ENCODE measurements around the gene HMOX1. TPM values are rescaled to one million over a fixed set of nuclear protein-coding genes. Genes with fewer than 3 reads are reported as not detected.

Gene HMOX1
- total and polyA plus RNA-seq, 10 donors, result 178 to 930 (median 751) TPM

DNA sequence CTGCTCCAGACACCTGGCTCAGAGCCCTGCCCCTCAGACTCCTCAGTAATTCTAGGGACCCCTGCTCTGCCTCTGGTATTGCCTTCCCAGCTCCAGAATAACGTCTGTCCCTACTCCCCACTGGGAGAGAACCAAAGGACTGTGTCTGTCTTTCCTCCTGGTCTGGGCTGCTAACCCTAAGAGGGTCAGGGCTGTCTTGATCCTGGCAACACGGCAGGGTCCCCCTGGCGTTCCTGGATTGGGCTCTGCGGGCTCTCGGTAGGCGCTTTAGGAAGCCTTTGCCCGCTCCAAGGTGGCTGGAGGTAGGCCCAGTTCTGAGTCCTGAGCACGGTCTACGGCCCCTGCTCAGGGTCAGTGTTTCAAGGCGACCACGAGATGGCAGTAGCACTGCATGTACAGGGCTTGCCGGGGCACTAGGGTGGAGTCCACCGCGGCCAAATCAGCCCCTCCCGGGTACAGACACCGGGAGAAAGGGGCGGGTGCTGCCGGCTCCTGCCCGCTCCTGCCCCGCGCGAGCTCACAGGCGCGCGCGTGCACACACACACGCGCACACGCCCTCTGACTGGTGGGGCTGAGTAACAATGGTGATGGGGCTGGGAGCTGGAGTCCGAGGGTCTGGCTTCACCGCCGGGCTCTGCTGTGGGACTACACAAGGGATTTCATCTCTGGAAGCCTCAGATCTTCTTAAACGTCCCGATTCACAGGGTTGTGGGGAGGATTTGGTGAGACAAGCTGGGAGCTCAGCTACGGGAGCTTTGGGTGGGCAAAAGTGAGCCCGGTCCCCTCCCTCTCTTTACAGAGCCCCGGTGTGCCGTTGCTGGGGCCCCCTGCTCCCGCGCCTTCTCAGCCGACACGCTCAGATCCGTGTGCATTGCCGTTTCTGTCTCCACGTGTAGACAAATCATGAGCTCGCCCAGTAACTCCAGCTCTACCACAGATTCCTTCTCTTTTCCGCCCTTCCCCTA, 30.1 kb upstream of the HMOX1 start:
- WGBS, 5 donors, result 2 to 7% (median 3%) methylated on average over 22 to 47 of the region's 47 CpGs
- Histone ChIP-seq H3K27me3 (replicated peaks in 1 of 7) (no peaks in the 10 kb centered on the region), H3K9me3 (no peaks in the 10 kb centered on the region), H3K4me3 (peak overlapping the region; percentile 12 to 70 (median 46)), H3K27ac (peak overlapping the region; percentile 33 to 95 (median 84)), H3K36me3 (peaks cover 0 to 31% (median 15%) of the 10 kb centered on the region in 6 donors), H3K4me1 (peaks cover 14 to 60% (median 44%) of the 10 kb centered on the region in 6 donors)
- peak; percentile 97 for DNase-seq
- intact Hi-C loops (cut with DNase I; ENCODE audit: low total_unique reads), result loop anchor here (5.0 to 10.0 kb wide), 2 partner anchors 54 to 231 kb away; partner anchors contain the start of gene MCM5
- TF ChIP-seq POLR2A (IDR thresholded peaks at IDR 0.05), result peak in 1 of 3 donors; percentile 31
- peak; percentile 90 to 99 (median 96) for TF ChIP-seq CTCF (IDR thresholded peaks at IDR 0.05 in 8 of 11, conservative IDR thresholded peaks at IDR 0.05 in 3 of 11)
- peak; percentile 89 to 90 (median 90) for TF ChIP-seq POLR2AphosphoS5 (IDR thresholded peaks at IDR 0.05)

DNA sequence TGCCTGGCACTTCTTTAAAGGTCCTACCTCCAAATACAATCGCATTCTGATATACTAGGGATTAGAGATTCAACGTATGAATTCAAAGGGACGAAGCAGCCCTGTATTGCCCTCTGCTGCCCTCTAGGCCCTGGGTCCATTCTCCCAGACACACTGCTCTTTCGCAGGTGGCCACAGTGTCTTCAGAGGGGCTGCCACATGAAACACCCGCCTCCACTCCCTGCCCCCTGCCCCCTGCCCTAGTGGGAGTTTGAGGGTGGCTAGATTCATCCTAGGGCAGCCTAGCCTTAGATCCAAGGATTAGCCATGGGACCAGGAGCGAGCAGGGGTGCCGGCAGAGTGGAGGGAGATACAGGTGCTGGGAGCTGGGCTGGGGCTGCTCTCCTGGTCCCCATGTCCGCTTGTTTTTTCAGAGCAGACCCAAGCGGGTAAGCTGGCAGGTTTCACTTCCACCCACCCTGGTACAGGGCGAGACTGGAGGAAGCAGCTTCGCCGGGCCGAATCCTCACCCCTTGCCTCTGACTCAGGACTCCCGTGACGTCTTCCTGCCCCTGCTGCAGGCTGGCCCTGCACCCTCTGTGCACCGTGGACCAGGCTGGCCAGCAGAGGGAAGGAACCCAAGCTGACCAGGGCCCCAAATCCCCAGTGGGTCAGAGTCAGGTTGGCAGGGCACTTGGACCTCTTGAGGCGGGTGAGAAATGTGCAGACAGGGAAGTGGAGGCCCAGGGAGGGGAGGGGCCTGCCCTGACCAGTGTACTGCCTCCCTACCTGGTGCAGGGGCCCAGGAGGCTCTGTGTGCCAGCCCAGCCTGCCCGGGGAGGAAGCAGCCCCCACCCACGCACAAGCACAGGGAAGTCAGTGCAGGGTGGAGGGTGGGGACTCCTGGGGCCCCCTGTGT, 28.4 kb upstream of the HMOX1 start:
- peaks cover 0 to 15% (median 6%) of the 10 kb centered on the region in 6 donors for H3K36me3 ChIP-seq
- WGBS, 5 donors, result 28 to 38% (median 33%) methylated on average over 7 to 19 of the region's 19 CpGs
- no peak for TF ChIP-seq POLR2A (IDR thresholded peaks at IDR 0.05)
- TF ChIP-seq CTCF (IDR thresholded peaks at IDR 0.05 in 8 of 11, conservative IDR thresholded peaks at IDR 0.05 in 3 of 11), result peak in 6 of 11 experiments; percentile 10 to 55 (median 42)
- TF ChIP-seq POLR2AphosphoS5 (IDR thresholded peaks at IDR 0.05), result peak; percentile 85 to 92 (median 89)
- H3K9me3 ChIP-seq, result no peaks in the 10 kb centered on the region
- intact Hi-C loops (cut with DNase I; ENCODE audit: low total_unique reads), result loop anchor here (5.0 to 10.0 kb wide), 2 partner anchors 52 to 230 kb away; partner anchors contain the start of gene MCM5
- peak overlapping the region; percentile 64 to 95 (median 84) for H3K27ac ChIP-seq
- DNase-seq, result peak; percentile 94
- H3K4me1 ChIP-seq, result peaks cover 14 to 77% (median 52%) of the 10 kb centered on the region in 6 donors
- H3K27me3 ChIP-seq (replicated peaks in 1 of 7), result no peaks in the 10 kb centered on the region
- H3K4me3 ChIP-seq, result peak overlapping the region in 4 of 8 donors; percentile 2 to 70 (median 10)

GRCh38 chr22:35353318-35353717, 27.6 kb upstream of the HMOX1 start:
- Histone ChIP-seq H3K4me3 (peak overlapping the region in 1 of 8 donors; percentile 70), H3K27me3 (replicated peaks in 1 of 7) (no peaks in the 10 kb centered on the region), H3K27ac (peak overlapping the region in 7 of 8 donors; percentile 67 to 95 (median 87)), H3K36me3 (peaks cover 0 to 6% (median 0%) of the 10 kb centered on the region in 6 donors), H3K9me3 (no peaks in the 10 kb centered on the region), H3K4me1 (peaks cover 14 to 77% (median 52%) of the 10 kb centered on the region in 6 donors)
- DNase-seq, result no peak
- intact Hi-C loops (cut with DNase I; ENCODE audit: low total_unique reads), result loop anchor here (5.0 to 10.0 kb wide), 2 partner anchors 51 to 229 kb away; partner anchors contain the start of gene MCM5
- 57 to 63% (median 59%) methylated on average over 11 to 12 of the region's 12 CpGs for WGBS, 5 donors
- TF ChIP-seq CTCF (IDR thresholded peaks at IDR 0.05 in 8 of 11, conservative IDR thresholded peaks at IDR 0.05 in 3 of 11) (no peak), POLR2A (IDR thresholded peaks at IDR 0.05) (no peak), POLR2AphosphoS5 (IDR thresholded peaks at IDR 0.05) (peak in 2 of 3 donors; percentile 33 to 50)

Data from spleen (tissue), 11 donors.